GM18870 (cell line): Measurements from ENCODE around the gene OTC.

ENCODE experiments used
- ATAC-seq: cut with Tn5 transposase; IDR thresholded peaks from one replicate; pipeline ENCODE4 v1.9.1; 2021; ENCODE audit warnings: moderate library complexity; ENCODE audit not compliant: unreplicated experiment

The OTC gene

GRCh38 chrX:38357747-38358673, 5.6 kb downstream of the OTC start:
- ATAC-seq = no peak

DNA sequence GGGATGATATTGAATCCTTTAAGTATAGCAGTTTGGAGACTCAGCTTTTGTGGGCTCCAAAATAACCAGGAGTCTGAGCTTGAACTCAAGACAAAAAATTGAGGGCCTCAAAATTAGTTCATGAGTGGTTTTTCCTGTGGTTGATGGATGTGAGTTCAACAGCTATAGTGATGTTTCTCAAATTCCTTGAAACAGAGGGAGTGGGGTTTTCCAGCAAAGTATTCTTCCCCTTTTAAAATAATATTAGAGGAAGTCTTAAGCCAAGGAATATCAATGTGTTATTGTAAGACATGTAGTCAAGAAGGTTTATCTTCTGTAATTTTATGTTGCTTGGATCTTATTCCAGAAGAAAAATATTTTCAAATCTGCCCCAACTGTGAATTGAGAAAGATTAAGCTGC, 10.6 kb downstream of the OTC start:
- no peak for ATAC-seq

- no peak for ATAC-seq
These were observed 13.6 kb downstream of the OTC start for GRCh38 chrX:38365954-38366353.

- ATAC-seq = no peak
These were observed 16.4 kb downstream of the OTC start for GRCh38 chrX:38368774-38369173.

DNA sequence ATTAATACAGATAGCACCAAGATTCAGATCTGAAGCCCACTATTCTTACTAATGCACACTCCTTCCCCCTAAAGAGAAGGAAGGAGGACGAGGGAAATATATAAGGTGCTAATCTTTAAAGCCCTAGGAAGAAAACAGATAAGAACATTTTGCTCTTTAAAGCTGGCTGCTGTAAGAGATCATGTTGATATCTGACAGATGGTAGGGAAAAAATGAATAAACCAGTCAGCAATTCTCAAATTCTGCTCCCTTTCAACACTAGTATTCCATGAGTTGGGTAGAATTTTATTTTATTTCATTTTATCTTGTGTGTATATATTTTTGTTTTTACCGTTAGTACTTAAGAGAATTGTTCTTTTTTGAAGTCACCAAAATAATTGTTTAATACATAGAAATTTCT, 19.2 kb downstream of the OTC start:
- ATAC-seq = no peak

- no peak for ATAC-seq
These were observed 22.0 kb downstream of the OTC start for GRCh38 chrX:38374431-38374830.

DNA sequence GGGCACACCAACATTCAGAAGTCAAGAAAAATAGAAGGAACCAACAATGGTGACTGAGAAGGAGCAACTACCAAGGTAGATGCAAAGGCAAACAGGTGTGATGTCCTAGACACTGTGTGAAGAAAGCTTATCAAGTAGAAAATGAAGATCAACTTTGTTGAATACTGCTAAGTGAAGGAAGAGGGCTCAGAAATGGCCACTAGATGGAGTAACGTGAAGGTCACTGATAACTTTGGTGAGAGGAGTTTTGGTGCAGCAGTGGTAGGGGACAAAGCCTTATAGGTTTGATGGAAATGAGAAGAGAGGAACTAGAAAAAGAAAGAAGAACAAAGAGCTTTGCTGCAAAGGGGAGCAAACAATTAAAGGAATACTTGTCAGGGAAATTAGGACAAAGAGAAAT, 23.5 kb downstream of the OTC start:
- no peak for ATAC-seq

DNA sequence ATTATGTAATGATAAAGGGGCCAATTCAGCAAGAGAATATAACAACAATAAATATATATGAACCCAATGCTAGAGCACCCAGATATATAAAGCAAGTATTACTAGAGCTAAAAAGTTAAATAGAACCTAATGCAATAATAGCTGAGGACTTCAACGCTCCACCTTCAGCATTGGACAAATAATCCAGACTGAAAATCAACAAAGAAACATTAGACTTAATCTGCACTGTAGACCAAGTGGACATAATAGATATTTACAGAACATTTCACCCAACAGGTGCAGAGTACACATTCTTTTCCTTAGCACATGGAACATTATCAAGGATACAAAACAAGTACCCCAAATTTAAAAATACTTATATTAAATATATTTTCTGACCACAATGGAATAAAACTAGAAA, 24.3 kb downstream of the OTC start:
- no peak for ATAC-seq

DNA sequence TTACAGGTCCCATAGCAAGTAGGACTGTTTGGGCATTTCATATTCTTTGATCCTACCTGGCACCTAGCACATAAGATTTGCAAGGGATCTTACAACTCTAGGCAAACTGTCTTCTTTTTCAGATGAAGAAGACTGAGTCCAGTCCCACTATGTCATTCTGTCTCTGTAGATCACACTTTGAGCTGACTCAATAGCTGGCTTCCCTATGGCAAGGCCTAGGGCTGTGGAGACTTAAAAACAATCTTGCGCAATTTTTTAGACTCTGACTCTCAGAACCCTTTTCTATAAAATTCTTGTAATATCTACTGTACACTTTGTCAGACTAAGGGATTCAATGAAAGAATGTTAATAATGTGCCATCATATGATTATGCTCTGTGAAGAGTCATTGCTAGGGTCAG, 26.7 kb downstream of the OTC start:
- ATAC-seq = no peak

GRCh38 chrX:38382663-38383062, 30.3 kb downstream of the OTC start:
- no peak for ATAC-seq

- ATAC-seq = no peak
These were observed 48.0 kb downstream of the OTC start for GRCh38 chrX:38400389-38400910.

DNA sequence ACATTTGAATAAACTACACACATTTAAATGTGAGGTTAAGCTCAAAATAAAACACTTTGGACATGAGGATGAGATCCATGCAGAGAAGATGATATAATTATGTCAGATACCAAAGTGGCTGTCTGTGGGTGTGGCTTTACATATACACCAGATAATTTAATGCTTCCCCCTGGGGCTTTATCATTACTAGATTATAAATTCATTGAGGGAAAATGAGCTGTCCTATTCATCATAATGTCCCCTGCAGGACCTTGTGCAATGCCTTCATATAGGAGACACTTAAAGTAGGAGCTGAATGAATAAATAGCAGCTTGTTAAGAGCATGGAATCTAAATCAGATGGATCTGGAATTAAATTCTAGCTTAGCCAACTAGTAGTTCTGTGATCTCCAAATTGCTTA, 49.7 kb downstream of the OTC start:
- ATAC-seq = no peak

DNA sequence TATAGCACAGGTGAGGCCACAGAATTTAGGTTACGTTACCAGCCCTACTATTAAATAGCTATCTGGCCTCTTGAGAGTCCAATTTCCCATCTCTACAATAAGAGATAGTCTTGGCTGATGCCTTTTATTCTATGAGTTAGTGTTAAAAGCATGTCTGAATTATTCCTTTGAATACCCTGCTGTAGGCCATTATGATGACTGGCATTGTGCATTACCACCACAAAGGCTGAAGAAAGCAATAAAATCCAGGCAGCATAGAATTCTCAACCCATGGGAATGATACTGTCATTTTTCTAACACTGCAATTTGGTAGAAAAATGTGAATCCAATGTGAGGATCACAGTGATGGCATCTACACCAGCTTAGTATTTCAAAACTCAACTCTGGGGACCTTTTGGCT, 51.4 kb downstream of the OTC start:
- ATAC-seq = no peak

- no peak for ATAC-seq
These were observed 54.7 kb downstream of the OTC start for GRCh38 chrX:38407126-38407525.

DNA sequence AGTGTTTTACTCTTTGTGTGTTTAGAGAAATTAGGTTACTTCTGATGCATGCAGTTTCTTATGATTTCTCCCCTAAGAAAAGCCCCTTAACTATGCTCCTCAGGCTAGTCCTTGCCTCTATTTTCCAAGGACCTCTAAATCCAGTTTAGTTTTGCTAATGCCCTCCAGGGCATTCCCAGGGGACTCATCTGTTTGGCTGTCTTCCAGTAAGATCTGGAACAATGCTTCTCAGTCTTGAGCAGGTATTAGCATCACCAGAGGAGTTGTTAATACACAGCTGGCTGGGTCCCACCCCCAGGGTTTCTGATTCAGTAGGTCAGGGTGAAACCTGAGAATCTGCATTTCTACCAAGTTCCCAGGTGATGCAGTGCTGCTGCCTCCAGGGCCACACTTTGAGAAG, 56.9 kb downstream of the OTC start:
- no peak for ATAC-seq

DNA sequence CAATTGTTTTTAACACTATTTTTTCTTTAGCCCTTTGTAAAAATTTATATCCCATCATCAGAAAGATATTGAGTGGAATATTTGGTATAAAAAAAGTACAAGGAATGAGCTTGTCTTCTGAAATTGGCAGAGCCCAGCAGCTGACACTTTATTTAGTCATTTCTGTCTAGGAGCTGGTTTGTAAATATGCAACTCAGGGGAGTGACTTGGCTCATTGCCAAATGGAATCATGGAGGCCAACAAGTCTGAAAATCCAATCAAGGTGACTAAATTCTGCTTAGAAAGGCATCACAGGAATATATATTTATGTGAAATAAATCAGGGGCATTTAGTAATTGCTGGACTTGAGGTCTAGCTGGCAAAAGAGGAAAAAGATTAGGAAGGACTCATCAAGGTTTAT, 74.4 kb downstream of the OTC start:
- no peak for ATAC-seq

- ATAC-seq = no peak
These were observed 79.1 kb downstream of the OTC start for GRCh38 chrX:38431525-38431924.

DNA sequence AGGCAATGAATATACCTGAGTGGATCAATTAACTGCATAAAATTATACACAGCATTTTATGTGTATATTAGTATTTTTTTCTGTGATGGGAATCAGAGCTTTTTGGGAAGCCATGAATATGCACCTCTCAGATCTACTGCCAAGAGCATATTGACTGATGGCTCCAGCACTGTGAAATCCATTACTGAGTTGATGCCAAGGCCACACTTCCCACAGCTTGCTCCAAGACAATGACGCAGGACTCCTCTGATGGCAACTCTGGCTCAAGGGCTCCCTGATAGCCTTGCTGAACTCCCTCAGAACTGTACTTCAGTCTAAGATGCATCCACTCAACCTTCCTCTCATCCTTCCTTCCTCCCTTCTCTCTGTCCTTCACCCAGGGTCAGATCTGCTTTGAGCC, 82.7 kb downstream of the OTC start:
- ATAC-seq = no peak

DNA sequence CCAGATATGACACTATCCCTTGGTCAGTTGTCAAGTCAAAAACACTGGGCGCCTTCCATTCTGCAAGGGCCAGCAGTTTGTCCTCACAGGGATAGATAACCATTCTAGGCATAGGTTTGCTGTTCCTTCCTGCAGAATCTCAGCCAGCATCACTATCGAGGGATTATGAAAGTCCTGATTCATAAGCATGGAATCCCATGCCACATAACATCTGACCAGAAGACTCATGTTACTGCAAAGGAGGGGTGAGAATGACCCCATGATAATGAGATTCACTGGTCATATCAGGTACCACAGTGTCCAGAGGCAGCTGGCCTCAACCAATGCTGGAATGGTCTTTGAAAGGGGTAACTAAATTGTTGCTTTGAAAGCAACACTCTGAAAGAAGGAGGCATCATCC, 84.7 kb downstream of the OTC start:
- no peak for ATAC-seq

DNA sequence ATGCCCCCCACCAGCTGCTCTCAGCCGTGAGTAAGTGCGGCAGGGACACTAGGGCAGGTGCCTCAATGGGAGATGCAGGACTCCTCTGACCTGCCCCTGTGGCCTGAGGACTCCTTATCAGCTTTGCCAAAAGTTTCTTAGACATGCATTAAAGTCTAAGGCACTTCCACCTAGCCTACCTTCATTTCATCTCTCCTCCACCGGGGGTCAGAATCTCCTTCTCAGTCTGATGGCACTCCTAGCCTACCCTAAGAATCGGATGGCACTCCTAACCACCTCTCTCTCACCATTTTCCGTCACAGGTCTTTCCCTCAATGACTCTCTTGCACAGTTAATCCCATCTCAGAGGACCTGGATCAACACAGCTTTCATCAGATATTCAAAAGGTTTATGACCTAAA, 85.9 kb downstream of the OTC start:
- ATAC-seq = no peak

GRCh38 chrX:38452603-38453002, 100.2 kb downstream of the OTC start:
- ATAC-seq = no peak

DNA sequence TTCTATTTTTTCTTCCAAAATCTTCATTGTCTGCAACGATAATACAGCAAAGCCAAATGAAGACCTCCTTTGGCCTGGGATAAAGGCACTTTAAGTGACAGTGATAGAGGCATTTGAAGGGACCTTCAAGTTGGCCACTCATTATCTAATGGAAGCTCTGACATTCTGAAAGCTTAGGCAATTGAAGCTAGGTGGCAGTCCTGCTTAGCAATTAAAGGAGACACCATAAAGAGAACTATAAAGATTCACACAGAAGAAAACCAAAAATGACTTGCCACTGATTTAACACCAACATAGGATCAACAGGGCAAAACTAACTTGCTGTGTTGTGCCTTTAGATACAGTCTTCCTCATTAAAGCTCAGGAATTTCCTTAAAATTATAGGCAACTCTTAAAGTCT, 105.7 kb downstream of the OTC start:
- no peak for ATAC-seq

DNA sequence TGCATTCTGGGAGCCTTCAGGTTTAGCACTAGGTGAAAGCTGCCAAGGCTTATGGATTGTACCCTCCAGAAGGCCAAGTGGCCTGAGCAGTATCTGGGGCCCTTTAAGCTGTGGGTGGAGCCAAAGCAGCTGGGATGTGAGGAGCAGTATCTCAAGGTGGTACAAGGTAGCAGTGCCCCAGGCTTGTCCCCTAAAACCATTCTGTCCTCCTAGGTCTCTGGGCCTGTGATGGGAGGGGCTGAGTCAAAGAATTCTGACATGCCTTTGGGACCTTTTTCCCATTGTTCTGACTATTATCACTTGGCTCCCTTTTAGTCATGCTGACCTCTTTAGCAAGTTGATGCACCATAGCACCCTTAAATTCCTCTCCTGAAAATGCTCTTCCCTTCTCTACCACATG, 109.9 kb downstream of the OTC start:
- ATAC-seq = no peak
